8988T (cell line): ENCODE data around the gene CACNA2D2.

ENCODE experiments used
- DNase-seq: peaks from one replicate; pipeline ENCODE4 v3.0.0; 2011

CACNA2D2 gene

GRCh38 chr3:50322386-50323091 lies 180.9 kb downstream of the CACNA2D2 start, which contains the start of gene HYAL2:
Gene HYAL2, minus strand, starts transcription at chr3:50322745. Its CDS starts 2,256 bp downstream, at chr3:50320489.
- DNase-seq, result no peak

- DNase-seq, result no peak
Observed at GRCh38 chr3:50322115-50322385, 181.4 kb downstream of the CACNA2D2 start.

DNA sequence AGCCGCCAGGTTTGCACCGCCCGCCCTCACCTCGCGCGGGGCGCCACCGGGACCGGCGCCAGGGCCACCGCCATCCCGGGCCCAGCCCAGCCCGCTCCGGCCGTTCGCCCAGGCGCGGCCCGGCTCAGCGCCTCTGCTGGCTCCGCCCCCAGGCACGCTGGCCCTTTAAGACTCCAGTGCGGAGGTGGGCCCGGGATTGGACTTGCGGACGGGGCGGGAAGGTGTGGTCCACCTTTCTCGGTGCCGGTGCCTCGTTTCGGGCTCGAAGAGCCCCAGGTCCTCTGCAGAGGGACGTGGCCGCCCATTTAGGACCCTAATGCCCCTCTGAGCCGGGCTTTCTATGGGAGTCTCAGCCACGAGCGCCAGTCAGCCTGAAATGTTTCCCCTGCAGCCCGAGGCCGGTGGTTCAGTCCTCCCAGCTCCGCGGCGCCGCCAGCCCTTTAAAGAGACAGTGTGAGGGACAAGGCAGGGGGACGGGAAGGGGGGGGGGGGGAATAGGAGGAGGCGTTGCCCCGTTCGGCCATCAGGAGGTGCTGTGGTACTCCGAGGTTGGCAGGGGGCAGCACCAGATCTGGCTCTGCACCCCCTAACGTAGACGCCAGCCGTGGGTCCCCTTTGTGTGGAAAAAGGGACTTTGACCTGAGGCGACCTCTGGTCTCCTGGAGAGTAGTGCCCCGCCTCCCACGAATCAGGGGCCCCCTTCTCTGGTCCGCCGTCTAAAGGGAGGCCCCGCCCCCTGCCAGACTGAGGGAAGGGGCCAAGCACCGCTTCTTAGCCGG lies 181.9 kb downstream of the CACNA2D2 start:
- DNase-seq, result peak; percentile 96

DNA sequence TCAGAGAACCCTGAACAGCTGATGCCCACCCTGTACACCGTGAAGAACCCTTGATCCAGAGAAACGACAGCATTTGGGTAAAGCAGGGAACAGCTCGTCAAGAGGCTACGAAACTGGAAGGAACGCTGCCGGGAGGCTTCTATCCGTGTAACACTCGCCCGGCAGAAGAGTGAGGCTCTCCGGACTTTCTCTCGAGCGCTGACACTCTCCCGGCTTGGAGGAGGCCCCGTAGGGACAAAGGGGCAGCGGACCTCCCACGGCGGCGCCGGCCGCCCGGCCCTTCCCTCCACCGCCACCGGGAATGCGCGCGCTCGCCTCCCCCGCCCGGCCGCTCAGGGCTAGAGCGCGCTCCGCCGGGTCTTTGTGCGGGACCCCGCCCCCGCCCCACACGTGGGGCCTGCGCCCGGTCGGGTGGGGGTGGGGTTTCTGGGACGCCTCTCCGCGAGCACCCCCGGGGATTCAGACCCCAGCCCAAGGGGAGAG lies 182.5 kb downstream of the CACNA2D2 start:
- DNase-seq, result peak; percentile 80

DNA sequence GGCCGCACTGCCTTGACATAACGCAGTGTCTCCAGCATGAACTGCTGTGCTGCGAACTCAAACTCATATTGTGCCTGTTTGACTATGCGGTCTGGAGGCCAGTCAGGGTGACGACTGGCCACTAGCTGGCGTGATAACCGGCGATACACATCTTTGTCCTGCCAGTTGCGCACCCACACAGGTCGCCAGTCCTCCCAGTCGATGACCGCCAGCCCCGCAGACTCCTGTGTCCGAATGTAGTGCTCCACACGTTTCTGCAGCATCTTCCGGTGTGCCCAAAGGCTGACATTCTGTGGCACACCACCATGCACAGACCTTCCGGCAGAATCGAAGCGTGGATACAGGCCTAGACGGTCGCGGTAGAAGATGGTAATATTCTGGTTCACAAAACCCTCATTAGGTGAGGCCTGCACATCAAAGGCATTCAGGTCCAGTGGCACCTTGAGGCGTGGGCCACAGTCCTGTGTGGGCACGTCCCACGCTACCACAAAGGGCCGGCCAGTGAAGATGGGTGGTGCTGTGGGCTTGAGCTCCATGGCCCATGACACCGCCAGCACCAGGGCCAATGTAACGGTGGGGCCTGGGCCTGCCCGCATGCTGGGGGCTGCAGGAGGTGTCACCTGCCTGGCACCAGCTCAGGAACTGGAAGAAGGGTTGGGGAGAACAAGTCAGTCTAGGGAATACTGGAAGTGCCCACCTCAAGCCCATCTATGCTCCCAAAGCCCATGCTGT lies 183.4 kb downstream of the CACNA2D2 start:
- DNase-seq, result no peak

- DNase-seq, result no peak
Observed at GRCh38 chr3:50319181-50319893, 184.1 kb downstream of the CACNA2D2 start.

- DNase-seq, result no peak
Observed at GRCh38 chr3:50318615-50319014, 184.8 kb downstream of the CACNA2D2 start.

- DNase-seq, result no peak
Observed at GRCh38 chr3:50318163-50318562, 185.3 kb downstream of the CACNA2D2 start.

DNA sequence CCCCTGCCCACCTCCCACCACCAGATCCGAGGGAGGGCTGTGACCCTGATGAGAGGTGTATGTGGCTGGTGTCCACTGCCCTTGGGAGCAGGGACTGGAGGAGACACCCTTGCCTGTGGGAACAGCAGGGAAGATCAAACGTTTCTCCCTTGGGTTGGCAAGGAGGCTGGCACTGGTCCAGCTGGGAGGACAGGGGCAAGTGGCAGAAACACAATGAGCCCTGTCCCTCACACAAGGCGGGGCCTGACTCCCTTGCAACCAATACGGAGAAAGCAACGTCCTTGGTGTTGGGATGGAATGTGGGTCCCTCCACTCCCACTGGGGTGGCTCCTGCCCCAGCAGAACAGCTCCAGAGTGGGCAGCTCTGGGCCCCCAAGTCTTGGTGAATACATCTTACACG lies 186.1 kb downstream of the CACNA2D2 start:
- DNase-seq, result no peak

GRCh38 chr3:50316657-50317242 lies 186.7 kb downstream of the CACNA2D2 start:
- DNase-seq, result peak; percentile 85

- DNase-seq, result no peak
Observed at GRCh38 chr3:50314816-50315215, 188.6 kb downstream of the CACNA2D2 start.

GRCh38 chr3:50314342-50314741 lies 189.1 kb downstream of the CACNA2D2 start:
- no peak for DNase-seq
